Panc1 (cell line): ENCODE data around the gene SLC37A1. TPM values are rescaled to one million over a fixed set of nuclear protein-coding genes. Genes with fewer than 3 reads are reported as not detected.

Experiments
- ATAC-seq: fragments of 200-7000 bp; cut with Tn5 transposase; 2 replicates; pipeline ENCODE4 v1.9.1; 2020; ENCODE audit warnings: mild to moderate bottlenecking, moderate library complexity
- BruUV-seq: library from RNA; stranded (reverse); fragments of 400-500 nt; replicated peaks from 2 replicates; lab custom pipeline; 2021; lab: Mats Ljungman, UMichigan
- CTCF ChIA-PET: fragments of 300-600 bp; sonication (Branson Sonifier 250); formaldehyde crosslinking; loops from one replicate; lab custom pipeline; 2022; ENCODE audit warnings: antibody characterized with exemption; lab: Charles Lee
- POLR2A ChIA-PET: fragments of 300-600 bp; sonication (Branson Sonifier 250); formaldehyde crosslinking; loops from one replicate; lab custom pipeline; 2022; ENCODE audit warnings: antibody characterized with exemption; lab: Charles Lee
- DNase-seq: peaks from one replicate; pipeline ENCODE4 v3.0.0-alpha.2; 2010; ENCODE audit warnings: low read depth, low spot score
- H3K27ac ChIP-seq: 2 replicates; pipeline ENCODE4 v1.5.1; 2011; ENCODE audit warnings: mild to moderate bottlenecking, low read length, inconsistent platforms
- H3K27me3 ChIP-seq: fragments of 200-500 bp; sonication (Bioruptor generic); 2 replicates; pipeline ENCODE4 v1.6.0; 2014; ENCODE audit warnings: low read length, inconsistent platforms; ENCODE audit not compliant: control insufficient read depth, insufficient read depth
- H3K36me3 ChIP-seq: fragments of 200-500 bp; sonication (Bioruptor generic); 2 replicates; pipeline ENCODE4 v1.5.1; 2014; ENCODE audit warnings: inconsistent platforms, mild to moderate bottlenecking, low read length, moderate library complexity; ENCODE audit not compliant: control insufficient read depth, insufficient read depth
- H3K4me1 ChIP-seq: 2 replicates; pipeline ENCODE4 v1.5.1; 2011; ENCODE audit warnings: inconsistent platforms, mild to moderate bottlenecking, low read length, moderate library complexity; ENCODE audit not compliant: control insufficient read depth, insufficient read depth
- H3K4me3 ChIP-seq, 2 experiments: 2 replicates each; pipeline ENCODE4 v1.5.1; 2011 to 2012; ENCODE audit warnings: low read depth in 2 of 2, low read length in 2 of 2, mild to moderate bottlenecking in 2 of 2, inconsistent platforms in 1 of 2, moderate library complexity in 1 of 2
- H3K9me3 ChIP-seq: fragments of 200-500 bp; sonication (Bioruptor generic); 2 replicates; pipeline ENCODE4 v1.5.1; 2014; ENCODE audit warnings: low read depth, mild to moderate bottlenecking, inconsistent platforms, low read length, moderate library complexity; ENCODE audit not compliant: control insufficient read depth, insufficient read depth
- POLR2AphosphoS5 ChIP-seq: IDR thresholded peaks from 2 replicates; pipeline ENCODE4 v1.6.1; 2012; ENCODE audit warnings: mild to moderate bottlenecking, low read depth, low read length, moderate library complexity
- SIN3A ChIP-seq: IDR thresholded peaks from 2 replicates; pipeline ENCODE4 v1.6.1; 2012; ENCODE audit warnings: low read depth, mild to moderate bottlenecking, low read length, moderate library complexity, borderline replicate concordance; ENCODE audit not compliant: insufficient read depth
- TCF7L2 ChIP-seq: IDR thresholded peaks from 2 replicates; pipeline ENCODE4 v1.6.1; 2011; ENCODE audit warnings: mild to moderate bottlenecking, low read depth, low read length, inconsistent platforms
- in situ Hi-C: cut with HindIII; loops from 2 replicates; pipeline ENCODE4 v1.10.0; 2016; ENCODE audit warnings: low sequenced_read_pairs, low pct_unique_long_range_greater_than_20kb
- intact Hi-C: fragments of 100-400 bp; cut with micrococcal nuclease; formaldehyde crosslinking; loops from one replicate; pipeline ENCODE4 v1.10.0; 2022; ENCODE audit not compliant: unreplicated experiment
- total RNA-seq: library from RNA; stranded (reverse); gene quantifications from one replicate; pipeline ENCODE4 v1.2.1, GENCODE V29; 2021; ENCODE audit not compliant: unreplicated experiment
- TF ChIP-seq, protein P1 (sequence below), 2 experiments: IDR thresholded peaks; 2 replicates each; pipeline ENCODE4 v1.6.1; 2011 to 2012; ENCODE audit warnings: low read depth in 2 of 2, control low read depth in 1 of 2, low read length in 1 of 2, mild to moderate bottlenecking in 1 of 2, moderate library complexity in 1 of 2; ENCODE audit not compliant: insufficient read depth in 1 of 2
- TF ChIP-seq, protein P2 (sequence below): fragments of 450-650 bp; IDR thresholded peaks from 2 replicates; pipeline ENCODE4 v1.5.1; 2017; ENCODE audit warnings: mild to moderate bottlenecking

Gene SLC37A1
- total RNA-seq, 1 experiment from 2014 or later, result 7.7 TPM

DNA sequence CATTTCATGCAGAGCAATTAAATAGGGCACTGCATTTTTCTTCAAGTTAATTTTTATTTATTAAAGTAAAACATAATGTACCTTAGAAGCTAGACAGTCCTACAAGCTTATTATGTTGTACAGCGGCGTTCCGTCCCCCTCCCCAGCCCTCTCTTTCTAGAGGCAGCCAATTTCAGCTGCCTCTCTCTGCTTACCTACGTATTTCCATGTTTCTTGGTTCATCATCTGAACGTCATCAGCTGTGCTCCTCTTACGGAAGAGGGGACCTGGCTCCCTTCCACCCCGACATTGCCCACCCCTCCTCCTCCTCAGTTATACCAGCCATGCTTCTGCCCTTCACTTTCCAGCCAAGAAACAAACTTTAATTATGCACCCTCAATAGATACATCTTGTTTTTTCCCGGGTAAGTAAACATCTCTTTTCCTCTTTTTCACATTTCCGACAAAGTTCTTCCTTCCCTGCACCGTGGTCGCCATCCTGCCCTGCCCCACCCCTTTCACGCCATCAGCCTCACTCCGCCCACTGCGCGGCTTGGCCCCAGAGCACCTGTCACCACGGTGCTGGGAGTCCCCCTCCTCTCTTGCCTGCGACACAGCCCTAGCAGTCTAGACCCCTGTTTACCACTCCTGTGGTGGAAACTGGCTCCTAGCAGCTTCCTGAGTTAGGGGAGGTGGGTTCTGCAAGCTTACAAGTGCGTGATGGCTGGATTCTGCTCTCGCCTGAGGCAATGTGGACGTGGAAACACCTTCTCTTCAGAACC, 57.9 kb downstream of the SLC37A1 start:
- POLR2A ChIA-PET, result no interaction called here
- no peaks in the 10 kb centered on the region for H3K4me1 ChIP-seq
- H3K36me3 ChIP-seq, result no peaks in the 10 kb centered on the region; the same call in 1 of the 2 replicates
- no TSS peak for BruUV-seq
- no peak overlapping the region for H3K4me3 ChIP-seq
- in situ Hi-C loops (no loop called here), intact Hi-C loops (no loop called here)
- H3K27me3 ChIP-seq, result no peaks in the 10 kb centered on the region
- ATAC-seq (no peak), DNase-seq (no peak)
- H3K27ac ChIP-seq, result no peak overlapping the region
- peaks cover 2% of the 10 kb centered on the region; the same call in 1 of the 2 replicates for H3K9me3 ChIP-seq
- TF ChIP-seq, protein P1, sequence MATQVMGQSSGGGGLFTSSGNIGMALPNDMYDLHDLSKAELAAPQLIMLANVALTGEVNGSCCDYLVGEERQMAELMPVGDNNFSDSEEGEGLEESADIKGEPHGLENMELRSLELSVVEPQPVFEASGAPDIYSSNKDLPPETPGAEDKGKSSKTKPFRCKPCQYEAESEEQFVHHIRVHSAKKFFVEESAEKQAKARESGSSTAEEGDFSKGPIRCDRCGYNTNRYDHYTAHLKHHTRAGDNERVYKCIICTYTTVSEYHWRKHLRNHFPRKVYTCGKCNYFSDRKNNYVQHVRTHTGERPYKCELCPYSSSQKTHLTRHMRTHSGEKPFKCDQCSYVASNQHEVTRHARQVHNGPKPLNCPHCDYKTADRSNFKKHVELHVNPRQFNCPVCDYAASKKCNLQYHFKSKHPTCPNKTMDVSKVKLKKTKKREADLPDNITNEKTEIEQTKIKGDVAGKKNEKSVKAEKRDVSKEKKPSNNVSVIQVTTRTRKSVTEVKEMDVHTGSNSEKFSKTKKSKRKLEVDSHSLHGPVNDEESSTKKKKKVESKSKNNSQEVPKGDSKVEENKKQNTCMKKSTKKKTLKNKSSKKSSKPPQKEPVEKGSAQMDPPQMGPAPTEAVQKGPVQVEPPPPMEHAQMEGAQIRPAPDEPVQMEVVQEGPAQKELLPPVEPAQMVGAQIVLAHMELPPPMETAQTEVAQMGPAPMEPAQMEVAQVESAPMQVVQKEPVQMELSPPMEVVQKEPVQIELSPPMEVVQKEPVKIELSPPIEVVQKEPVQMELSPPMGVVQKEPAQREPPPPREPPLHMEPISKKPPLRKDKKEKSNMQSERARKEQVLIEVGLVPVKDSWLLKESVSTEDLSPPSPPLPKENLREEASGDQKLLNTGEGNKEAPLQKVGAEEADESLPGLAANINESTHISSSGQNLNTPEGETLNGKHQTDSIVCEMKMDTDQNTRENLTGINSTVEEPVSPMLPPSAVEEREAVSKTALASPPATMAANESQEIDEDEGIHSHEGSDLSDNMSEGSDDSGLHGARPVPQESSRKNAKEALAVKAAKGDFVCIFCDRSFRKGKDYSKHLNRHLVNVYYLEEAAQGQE (IDR thresholded peaks at IDR 0.05; ENCODE audit: insufficient read depth in 1 of 2, low read depth in 2 of 2, low read length in 1 of 2), result no peak
- TF ChIP-seq POLR2AphosphoS5, result no peak
- TF ChIP-seq, protein P2, sequence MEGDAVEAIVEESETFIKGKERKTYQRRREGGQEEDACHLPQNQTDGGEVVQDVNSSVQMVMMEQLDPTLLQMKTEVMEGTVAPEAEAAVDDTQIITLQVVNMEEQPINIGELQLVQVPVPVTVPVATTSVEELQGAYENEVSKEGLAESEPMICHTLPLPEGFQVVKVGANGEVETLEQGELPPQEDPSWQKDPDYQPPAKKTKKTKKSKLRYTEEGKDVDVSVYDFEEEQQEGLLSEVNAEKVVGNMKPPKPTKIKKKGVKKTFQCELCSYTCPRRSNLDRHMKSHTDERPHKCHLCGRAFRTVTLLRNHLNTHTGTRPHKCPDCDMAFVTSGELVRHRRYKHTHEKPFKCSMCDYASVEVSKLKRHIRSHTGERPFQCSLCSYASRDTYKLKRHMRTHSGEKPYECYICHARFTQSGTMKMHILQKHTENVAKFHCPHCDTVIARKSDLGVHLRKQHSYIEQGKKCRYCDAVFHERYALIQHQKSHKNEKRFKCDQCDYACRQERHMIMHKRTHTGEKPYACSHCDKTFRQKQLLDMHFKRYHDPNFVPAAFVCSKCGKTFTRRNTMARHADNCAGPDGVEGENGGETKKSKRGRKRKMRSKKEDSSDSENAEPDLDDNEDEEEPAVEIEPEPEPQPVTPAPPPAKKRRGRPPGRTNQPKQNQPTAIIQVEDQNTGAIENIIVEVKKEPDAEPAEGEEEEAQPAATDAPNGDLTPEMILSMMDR, result no peak
- TF ChIP-seq TCF7L2, result no peak
- TF ChIP-seq SIN3A, result no peak
- CTCF ChIA-PET, result no interaction called here

DNA sequence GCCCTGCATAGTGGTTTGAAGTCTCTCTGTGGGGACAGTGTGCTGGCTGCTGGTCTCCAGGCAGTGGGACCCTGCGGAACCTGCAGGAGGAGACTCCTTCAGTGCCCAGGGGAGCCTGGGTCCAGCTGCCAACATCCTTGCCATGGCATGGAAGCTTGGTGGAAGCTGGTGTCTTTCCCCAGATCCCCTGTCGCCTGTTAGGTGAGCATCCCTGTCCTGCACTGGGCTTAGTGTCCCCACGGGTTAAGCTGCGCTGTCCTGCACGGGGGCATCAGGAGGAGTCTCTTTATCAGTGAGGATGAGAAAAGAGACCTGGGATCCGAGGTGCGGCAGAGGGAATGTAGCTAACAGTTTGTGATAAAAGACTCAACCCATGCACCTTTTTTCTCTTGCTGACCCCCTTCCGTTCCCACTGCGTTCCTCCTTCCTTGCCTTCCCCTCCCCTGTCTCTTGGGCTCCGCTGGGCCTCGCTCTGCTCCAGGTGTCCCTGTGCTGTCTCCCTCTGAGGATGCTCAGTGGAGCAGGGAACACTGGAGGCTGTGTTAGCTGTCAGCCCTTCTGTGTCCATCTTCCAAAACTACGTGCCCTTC, 59.3 kb downstream of the SLC37A1 start:
- H3K4me3 ChIP-seq, result no peak overlapping the region

More for the DNA sequence above, 59.3 kb downstream of the SLC37A1 start:
- Histone ChIP-seq H3K9me3 (peaks cover 7% of the 10 kb centered on the region; the same call in 1 of the 2 replicates), H3K27me3 (no peaks in the 10 kb centered on the region), H3K4me1 (no peaks in the 10 kb centered on the region), H3K27ac (no peak overlapping the region), H3K36me3 (no peaks in the 10 kb centered on the region; the same call in 1 of the 2 replicates)
- TF ChIP-seq, protein P1 (IDR thresholded peaks at IDR 0.05; ENCODE audit: insufficient read depth in 1 of 2, low read depth in 2 of 2, low read length in 1 of 2), result no peak
- TF ChIP-seq SIN3A, result no peak
- TF ChIP-seq TCF7L2, result no peak
- TF ChIP-seq, protein P2, result no peak
- no peak for TF ChIP-seq POLR2AphosphoS5
- intact Hi-C loops (no loop called here), in situ Hi-C loops (no loop called here)
- ChIA-PET CTCF (no interaction called here), POLR2A (no interaction called here)
- no TSS peak for BruUV-seq
- no peak for ATAC-seq
- no peak for DNase-seq
